SK-N-MC (cell line): Measurements from ENCODE around the gene CLUH.
A peak's percentile ranks its signal among the peaks of the same experiment; 100 is the strongest.

Source experiments
- DNase-seq: peaks from one replicate; pipeline ENCODE4 v3.0.0-alpha.2; 2011; ENCODE audit warnings: low read depth, low spot score
- H3K27ac ChIP-seq: fragments of 200-600 bp; sonication (generic); 2 replicates; pipeline ENCODE4 v1.5.1; 2016; ENCODE audit warnings: mixed run types
- H3K36me3 ChIP-seq: fragments of 200-600 bp; sonication (generic); 2 replicates; pipeline ENCODE4 v1.6.1; 2017; ENCODE audit warnings: antibody characterized with exemption, low read length, mixed read lengths; ENCODE audit not compliant: insufficient read depth
- H3K4me3 ChIP-seq: fragments of 200-600 bp; sonication (generic); 2 replicates; pipeline ENCODE4 v1.5.1; 2016
- H3K9ac ChIP-seq: fragments of 200-600 bp; sonication (generic); 2 replicates; pipeline ENCODE4 v1.8.0; 2017; ENCODE audit warnings: mixed run types, mixed read lengths; ENCODE audit not compliant: insufficient read length
- H3K9me3 ChIP-seq: fragments of 200-600 bp; sonication (generic); 2 replicates; pipeline ENCODE4 v1.6.1; 2017; ENCODE audit warnings: low read depth, mild to moderate bottlenecking, antibody characterized with exemption, low read length, moderate library complexity, mixed read lengths
- EZH2 ChIP-seq: fragments of 200-600 bp; sonication (generic); IDR thresholded peaks from one replicate; pipeline ENCODE4 v1.6.1; 2017; ENCODE audit warnings: antibody characterized with exemption
- FOXP2 ChIP-seq: optimal IDR thresholded peaks from 2 replicates; pipeline ENCODE3; 2011; ENCODE audit warnings: mild to moderate bottlenecking, moderate library complexity; ENCODE audit not compliant: insufficient read depth; ENCODE audit errors: extremely low read length, control extremely low read depth
- POLR2AphosphoS5 ChIP-seq: IDR thresholded peaks from 2 replicates; pipeline ENCODE4 v1.6.1; 2012; ENCODE audit warnings: mild to moderate bottlenecking, low read depth, low read length, borderline replicate concordance

Gene CLUH

DNA sequence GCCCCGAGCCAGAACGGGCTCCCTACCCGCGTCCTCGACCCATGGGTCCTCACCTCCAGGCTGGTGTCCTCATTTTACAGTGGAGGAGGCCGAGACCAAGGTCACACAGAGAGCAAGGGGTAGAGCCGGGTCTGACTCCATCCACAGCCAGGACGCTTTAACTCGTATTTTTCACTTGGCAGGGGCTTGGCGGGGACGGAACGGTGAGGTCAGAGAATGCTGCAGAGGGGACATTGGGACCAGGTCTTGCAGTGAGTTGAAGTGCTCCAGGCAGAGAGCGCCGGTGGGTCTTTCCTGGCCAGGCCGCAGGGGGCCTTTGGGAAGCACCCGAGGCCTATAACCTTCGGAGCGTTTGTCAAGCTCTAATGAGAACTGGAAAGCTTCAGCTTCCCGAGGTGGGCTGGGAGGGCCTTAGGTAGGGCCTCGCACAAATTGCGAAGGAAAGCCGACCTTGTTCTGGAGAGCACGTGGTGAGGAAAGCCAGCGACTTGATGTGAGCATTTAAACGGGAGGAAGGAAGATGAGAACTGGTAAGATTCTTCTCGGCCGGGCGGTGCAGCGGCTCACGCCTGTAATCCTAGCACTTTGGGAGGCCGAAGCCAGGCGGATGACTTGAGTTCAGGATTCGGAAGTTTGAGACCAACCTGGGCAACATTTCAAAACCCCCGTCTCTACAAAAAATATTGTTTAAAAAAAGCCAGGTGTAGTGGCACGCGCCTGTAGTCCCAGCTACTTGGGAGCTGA lies 908 bp upstream of the CLUH start:
- Histone ChIP-seq H3K27ac (0 out of 2 replicates have a peak overlapping the region, but pooled peaks have one; percentile 6), H3K9me3 (no peaks in the 10 kb centered on the region), H3K9ac (peak overlapping the region; percentile 93), H3K36me3 (no peaks in the 10 kb centered on the region), H3K4me3 (peak overlapping the region; percentile 92)
- no peak for DNase-seq
- no peak for TF ChIP-seq FOXP2
- TF ChIP-seq EZH2, result no peak
- TF ChIP-seq POLR2AphosphoS5, result no peak

DNA sequence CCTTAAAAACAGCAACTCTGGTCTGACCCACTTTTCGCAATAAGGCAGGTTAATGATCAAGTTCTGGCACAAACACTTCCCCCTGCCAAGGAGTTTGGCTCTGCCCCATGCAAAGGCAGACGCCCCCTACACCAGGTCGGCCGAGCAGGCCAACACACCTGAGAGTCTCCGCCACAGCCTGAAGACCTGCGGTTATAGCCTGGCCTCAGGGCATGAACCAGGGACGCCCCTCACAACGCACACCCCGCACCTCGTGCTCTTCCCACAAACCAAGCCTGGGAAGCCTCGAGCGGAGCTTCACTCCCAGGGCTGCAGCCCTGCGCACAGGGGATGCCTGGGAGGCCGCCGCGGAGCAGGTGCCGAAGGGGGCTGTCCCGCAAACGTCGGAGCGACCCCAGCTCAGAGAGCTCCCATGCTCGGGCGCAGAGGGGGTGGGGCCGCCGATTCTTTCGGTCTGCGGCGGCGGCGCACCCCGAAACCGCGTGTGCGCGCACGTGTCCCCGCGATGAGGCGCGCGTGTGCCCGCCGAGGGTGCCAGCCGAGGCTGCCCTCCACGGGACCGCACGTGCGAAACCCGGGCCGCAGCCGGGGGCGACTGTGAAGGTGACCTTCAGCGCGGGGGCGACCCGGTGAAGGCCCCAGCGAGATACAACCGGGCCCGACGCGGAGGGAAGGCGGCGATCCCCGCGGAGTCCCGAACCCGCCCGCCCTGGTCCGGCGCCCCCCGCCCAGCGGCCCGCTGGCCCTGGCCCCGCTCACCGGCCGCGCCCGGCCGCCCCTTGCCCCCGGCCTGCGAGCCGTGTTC lies 559 bp downstream of the CLUH start:
- no peaks in the 10 kb centered on the region for H3K9me3 ChIP-seq
- no peak for DNase-seq
- TF ChIP-seq EZH2 (no peak), FOXP2 (no peak), POLR2AphosphoS5 (no peak)
- H3K9ac ChIP-seq, result peak overlapping the region; percentile 93
- no peaks in the 10 kb centered on the region for H3K36me3 ChIP-seq
- H3K27ac ChIP-seq, result 0 out of 2 replicates have a peak overlapping the region, but pooled peaks have one; percentile 25
- peak overlapping the region; percentile 92 for H3K4me3 ChIP-seq

DNA sequence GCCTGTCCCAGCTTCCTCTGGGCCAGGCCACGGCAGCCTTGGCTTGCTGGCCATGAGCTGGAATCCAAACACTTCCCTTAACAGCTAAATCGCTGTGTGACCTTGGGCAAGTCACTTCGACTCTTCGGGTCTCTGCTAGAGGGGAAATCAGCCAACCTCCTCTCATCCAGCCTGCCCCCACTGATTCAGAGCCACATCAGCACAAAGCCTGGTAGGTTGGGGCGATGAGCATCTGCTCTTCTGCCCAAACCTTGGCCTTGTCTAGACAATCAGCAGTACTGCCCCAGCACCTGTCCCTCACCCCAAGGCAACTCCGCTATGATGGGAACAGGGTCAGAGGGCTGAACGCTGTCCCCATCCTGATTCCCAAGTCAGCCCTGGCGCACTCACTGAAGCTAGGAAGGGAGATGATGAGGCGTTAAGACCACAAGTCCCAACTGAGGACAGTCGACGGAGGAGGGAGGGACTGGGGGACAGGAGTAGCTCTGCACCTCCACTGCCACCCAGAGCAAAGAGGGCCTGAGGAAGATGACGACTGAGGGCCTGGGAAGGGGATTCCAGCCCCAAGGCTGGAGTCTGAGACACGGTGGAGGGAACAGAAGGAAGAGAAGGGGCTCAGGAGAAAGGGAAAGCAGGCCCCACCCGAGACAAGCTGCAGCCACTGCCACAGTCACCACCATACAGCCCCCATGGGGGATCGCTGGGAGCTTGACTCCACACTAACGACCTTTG lies 1.3 kb downstream of the CLUH start:
- Histone ChIP-seq H3K27ac (no peak overlapping the region), H3K9me3 (no peaks in the 10 kb centered on the region), H3K36me3 (no peaks in the 10 kb centered on the region), H3K9ac (peak overlapping the region; percentile 93), H3K4me3 (peak overlapping the region; percentile 92)
- DNase-seq, result no peak
- no peak for TF ChIP-seq FOXP2
- no peak for TF ChIP-seq EZH2
- no peak for TF ChIP-seq POLR2AphosphoS5

DNA sequence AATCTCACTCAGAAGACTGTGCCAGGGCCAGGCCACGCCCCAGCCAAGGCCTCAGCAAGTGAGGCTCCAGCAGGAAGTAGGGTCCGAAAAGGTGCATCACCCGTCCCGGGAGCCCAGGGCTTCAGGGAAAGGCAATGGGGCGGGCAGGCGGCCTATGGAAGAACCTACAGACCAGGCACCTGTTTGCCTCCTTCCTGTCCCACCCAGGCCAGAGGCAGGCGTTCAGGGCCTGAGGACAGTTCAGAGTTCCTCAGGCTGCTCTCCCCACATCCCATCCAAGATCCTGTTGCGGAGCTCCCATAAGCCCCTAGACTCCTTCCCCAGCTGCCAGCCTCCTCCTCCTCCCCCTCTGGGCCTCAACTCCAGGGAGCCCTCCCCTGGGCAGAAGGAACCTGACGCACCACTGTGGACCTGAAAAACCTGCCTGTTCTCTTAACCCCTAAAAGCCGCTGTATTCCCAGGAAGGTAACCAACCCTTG lies 2.3 kb downstream of the CLUH start:
- DNase-seq, result no peak
- Histone ChIP-seq H3K9me3 (no peaks in the 10 kb centered on the region), H3K36me3 (no peaks in the 10 kb centered on the region; the same call in 1 of the 2 replicates), H3K27ac (no peak overlapping the region), H3K9ac (peak overlapping the region; percentile 93), H3K4me3 (peak overlapping the region; percentile 92)
- no peak for TF ChIP-seq EZH2
- no peak for TF ChIP-seq FOXP2

DNA sequence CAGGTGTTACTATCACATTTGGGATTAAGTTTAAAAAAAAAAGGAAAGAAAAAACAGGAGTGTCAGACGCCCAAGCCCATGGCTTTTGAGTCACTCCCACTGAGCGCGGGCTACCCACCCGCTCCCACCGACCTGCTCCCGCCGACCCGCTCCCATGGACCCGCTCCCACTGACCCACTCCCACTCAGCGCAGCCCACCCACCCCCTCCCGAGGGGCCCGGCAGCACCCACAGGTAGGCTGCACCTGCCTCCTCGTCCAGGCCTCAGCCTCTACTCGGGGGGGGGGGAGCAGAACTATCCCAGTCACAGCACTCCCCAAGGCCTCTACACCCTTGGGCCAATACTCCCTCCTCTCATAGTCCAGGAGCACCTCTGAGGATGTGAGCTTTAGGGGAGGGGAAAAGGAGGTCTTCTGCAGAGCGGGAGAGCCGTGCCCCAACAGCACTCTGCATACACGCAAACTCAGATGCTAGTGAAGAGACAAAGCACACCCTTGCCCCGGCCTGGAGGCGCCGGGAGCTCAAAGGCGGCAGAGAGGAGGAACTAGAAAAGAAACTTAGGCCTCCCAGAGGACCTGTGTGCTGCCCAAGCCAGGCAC lies 2.9 kb downstream of the CLUH start:
- Histone ChIP-seq H3K9me3 (no peaks in the 10 kb centered on the region), H3K27ac (no peak overlapping the region), H3K4me3 (0 out of 2 replicates have a peak overlapping the region, but pooled peaks have one; percentile 92), H3K36me3 (peaks cover 1% of the 10 kb centered on the region; the same call in 1 of the 2 replicates), H3K9ac (no peak overlapping the region)
- no peak for DNase-seq
- TF ChIP-seq POLR2AphosphoS5, result no peak
- no peak for TF ChIP-seq EZH2
- TF ChIP-seq FOXP2, result no peak

DNA sequence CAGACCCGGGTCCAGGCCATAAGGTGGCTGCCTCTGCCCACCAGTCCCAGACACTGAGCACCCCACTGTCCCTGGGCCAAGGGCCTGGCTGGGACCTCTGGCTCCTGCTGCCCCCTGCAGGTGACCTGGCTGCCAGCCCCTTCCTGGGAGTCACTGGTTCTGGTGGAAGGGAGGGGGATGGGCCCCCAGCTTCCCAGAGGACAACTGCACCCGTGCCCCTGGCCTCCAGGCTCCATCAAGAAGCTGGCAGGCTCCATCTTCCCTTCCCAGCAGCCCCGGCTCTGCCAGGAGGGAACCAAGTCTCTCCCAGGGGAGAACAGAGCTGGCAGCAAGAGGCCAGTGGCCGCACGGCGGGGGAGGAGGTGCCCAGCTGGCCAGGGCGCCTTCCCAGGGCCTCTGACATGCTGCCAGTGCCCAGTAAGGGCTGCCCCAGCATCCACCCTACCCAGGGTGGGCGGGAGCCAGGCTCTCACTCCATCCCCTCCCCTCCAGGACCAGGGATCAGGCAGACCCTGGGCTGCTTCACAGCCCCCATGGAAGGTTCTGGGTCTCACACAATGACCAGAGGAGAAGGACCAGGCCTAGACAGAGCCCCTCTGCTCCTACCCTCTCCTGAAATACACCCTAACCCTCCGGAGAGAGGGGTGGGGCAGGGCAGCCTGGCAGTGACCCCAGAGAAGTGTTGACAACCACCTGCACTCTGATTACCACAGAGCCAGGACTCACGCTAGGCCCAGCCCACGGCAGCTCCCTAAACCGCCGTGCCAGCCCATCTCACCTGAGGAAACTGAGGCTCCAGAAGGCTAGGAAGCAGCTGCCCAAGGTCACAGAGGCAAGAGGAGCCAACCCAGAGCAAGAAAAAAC lies 3.6 kb downstream of the CLUH start:
- Histone ChIP-seq H3K36me3 (peaks cover 8% of the 10 kb centered on the region; the same call in 1 of the 2 replicates), H3K27ac (no peak overlapping the region), H3K9me3 (no peaks in the 10 kb centered on the region), H3K9ac (no peak overlapping the region), H3K4me3 (no peak overlapping the region)
- DNase-seq, result no peak
- TF ChIP-seq POLR2AphosphoS5 (no peak), FOXP2 (no peak), EZH2 (no peak)

DNA sequence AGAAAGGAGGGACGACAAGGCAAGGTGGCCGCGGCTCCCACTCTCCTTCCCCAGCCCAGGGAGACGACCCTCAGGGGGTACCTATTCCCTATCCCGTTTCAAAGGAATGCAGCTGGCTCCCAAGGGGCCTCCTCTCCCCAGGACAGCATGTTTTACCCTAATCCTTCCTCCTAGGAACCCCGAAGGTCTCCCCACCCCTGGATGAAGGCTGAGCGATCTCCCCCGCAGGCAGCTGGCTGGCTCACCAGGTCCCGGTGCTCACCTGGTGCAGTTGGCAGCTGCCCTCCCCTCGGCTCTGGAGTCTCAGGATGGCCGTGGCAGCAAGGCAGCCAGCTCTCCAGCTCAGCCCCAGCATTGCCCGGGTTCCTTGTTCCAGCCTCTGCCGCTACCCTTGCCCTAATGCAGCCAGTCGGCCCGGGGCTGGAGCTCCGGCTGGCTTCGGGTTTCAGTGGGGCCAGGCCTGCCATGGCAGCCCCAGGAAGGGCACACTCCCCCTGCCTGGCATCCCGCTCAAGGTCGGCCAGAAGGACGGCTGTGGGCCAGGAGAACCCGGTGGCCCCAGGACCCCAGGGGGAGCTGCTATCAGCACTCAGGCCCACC lies 4.6 kb downstream of the CLUH start:
- Histone ChIP-seq H3K4me3 (no peak overlapping the region), H3K9ac (no peak overlapping the region), H3K36me3 (peaks cover 15% of the 10 kb centered on the region; the same call in 1 of the 2 replicates), H3K27ac (no peak overlapping the region), H3K9me3 (no peaks in the 10 kb centered on the region)
- TF ChIP-seq POLR2AphosphoS5 (no peak), EZH2 (no peak), FOXP2 (no peak)
- no peak for DNase-seq
